Endothelial cell of umbilical vein (primary cell): ENCODE results near the gene KYNU. TPM values are rescaled to one million over a fixed set of nuclear protein-coding genes. Genes with fewer than 3 reads are reported as not detected.

ENCODE experiments used
- BruUV-seq: library from RNA; stranded (reverse); fragments of 400-500 nt; replicated peaks from 2 replicates; lab custom pipeline; 2021; lab: Mats Ljungman, UMichigan
- CTCF ChIA-PET: fragments of 300-600, 350-600 bp; sonication (Branson Sonifier 250); formaldehyde crosslinking; loops from one replicate; lab custom pipeline; 2021; ENCODE audit warnings: antibody characterized with exemption, inconsistent platforms; lab: Charles Lee
- POLR2A ChIA-PET: fragments of 300-600, 350-600 bp; sonication (Branson Sonifier 250); formaldehyde crosslinking; loops from one replicate; lab custom pipeline; 2021; ENCODE audit warnings: antibody characterized with exemption, inconsistent platforms; lab: Charles Lee
- DNase-seq: peaks from one replicate; pipeline ENCODE4 v3.0.0-alpha.2; 2011; ENCODE audit warnings: low read depth, low spot score
- FAIRE-seq: peaks from 2 replicates; lab custom pipeline; 2011; peaks lifted over from hg19 to GRCh38; lab: Jason Lieb, UNC
- H2AFZ ChIP-seq: 2 replicates; pipeline ENCODE4 v1.6.0; 2012; ENCODE audit warnings: low read depth, low read length, control low read depth, inconsistent platforms
- H3K27ac ChIP-seq: 2 replicates; pipeline ENCODE4 v1.5.1; 2011; ENCODE audit warnings: low read depth, mild to moderate bottlenecking, control low read depth, low read length, moderate library complexity; ENCODE audit not compliant: insufficient read depth
- H3K27me3 ChIP-seq, 2 experiments: 2 replicates each; pipeline versions ENCODE4 v1.6.0 to v1.6.1; 2011; ENCODE audit warnings: low read length in 2 of 2, mixed read lengths in 1 of 2; ENCODE audit not compliant: control insufficient read depth in 2 of 2, insufficient read depth in 2 of 2
- H3K36me3 ChIP-seq, 2 experiments: 2 replicates in 1 of 2; 3 replicates in 1 of 2; pipeline ENCODE4 v1.5.1; 2011; ENCODE audit warnings: low read length in 2 of 2, mild to moderate bottlenecking in 1 of 2, moderate library complexity in 1 of 2; ENCODE audit not compliant: control insufficient read depth in 2 of 2, insufficient read depth in 2 of 2; ENCODE audit errors: extremely low read depth in 1 of 2
- H3K4me1 ChIP-seq: 3 replicates; pipeline ENCODE4 v1.5.1; 2011; ENCODE audit warnings: mild to moderate bottlenecking, low read length; ENCODE audit not compliant: control insufficient read depth, insufficient read depth; ENCODE audit errors: extremely low read depth
- H3K4me2 ChIP-seq: 2 replicates; pipeline ENCODE4 v1.6.1; 2011; ENCODE audit warnings: low read length, control low read depth, mixed read lengths; ENCODE audit not compliant: insufficient read depth
- H3K4me3 ChIP-seq, 3 experiments: fragments of 200-600 bp in 1 of 3; sonication (generic), shearing (Covaris generic) in 1 of 3; replicated peaks in 1 of 3; 2 replicates each; pipeline ENCODE4 v1.5.1; 2011 to 2016; ENCODE audit warnings: control low read depth in 3 of 3, low read length in 3 of 3, mild to moderate bottlenecking in 2 of 3, inconsistent platforms in 1 of 3, low read depth in 1 of 3, moderate library complexity in 1 of 3; ENCODE audit not compliant: insufficient read depth in 1 of 3
- H3K79me2 ChIP-seq: 2 replicates; pipeline ENCODE4 v1.6.0; 2012; ENCODE audit warnings: low read length, inconsistent platforms; ENCODE audit not compliant: control insufficient read depth, insufficient read depth
- H3K9ac ChIP-seq: replicated peaks from 2 replicates; pipeline ENCODE3; 2011; ENCODE audit warnings: low read length, control low read depth; ENCODE audit not compliant: insufficient read depth; ENCODE audit errors: extremely low read depth
- H3K9me1 ChIP-seq: replicated peaks from 3 replicates; pipeline ENCODE4 v1.6.0; 2011; ENCODE audit warnings: mild to moderate bottlenecking, low read length; ENCODE audit not compliant: control insufficient read depth, insufficient read depth; ENCODE audit errors: extremely low read depth
- H3K9me3 ChIP-seq: replicated peaks from 2 replicates; pipeline ENCODE4 v1.5.1; 2012; ENCODE audit warnings: low read length, inconsistent platforms; ENCODE audit not compliant: control insufficient read depth, insufficient read depth
- H4K20me1 ChIP-seq: replicated peaks from 2 replicates; pipeline ENCODE3; 2011; ENCODE audit warnings: mild to moderate bottlenecking, low read length; ENCODE audit not compliant: control insufficient read depth, insufficient read depth; ENCODE audit errors: extremely low read depth
- EZH2 ChIP-seq: IDR thresholded peaks from 2 replicates; pipeline ENCODE4 v1.6.1; 2012; ENCODE audit warnings: borderline replicate concordance, low read depth, mild to moderate bottlenecking, moderate library complexity, low read length, inconsistent platforms; ENCODE audit not compliant: severe bottlenecking
- FOS ChIP-seq: IDR thresholded peaks from 2 replicates; pipeline ENCODE4 v1.6.1; 2011; ENCODE audit warnings: mild to moderate bottlenecking, low read length, moderate library complexity, borderline replicate concordance; ENCODE audit not compliant: insufficient read depth
- GATA2 ChIP-seq: IDR thresholded peaks from 2 replicates; pipeline ENCODE4 v1.7.0; 2011; ENCODE audit warnings: low read depth, mild to moderate bottlenecking, moderate library complexity, mixed read lengths, low read length; ENCODE audit not compliant: insufficient read length, insufficient read depth
- JUN ChIP-seq: IDR thresholded peaks from 2 replicates; pipeline ENCODE4 v1.6.1; 2011; ENCODE audit warnings: borderline replicate concordance, low read depth; ENCODE audit not compliant: insufficient read length, insufficient read depth
- MAX ChIP-seq: IDR thresholded peaks from 2 replicates; pipeline ENCODE4 v1.6.1; 2011; ENCODE audit not compliant: insufficient read depth, insufficient read length
- MYC ChIP-seq: IDR thresholded peaks from one replicate; pipeline ENCODE4 v1.6.1; 2011; ENCODE audit warnings: mild to moderate bottlenecking, low read depth, low read length
- POLR2A ChIP-seq: IDR thresholded peaks from 2 replicates; pipeline ENCODE4 v1.6.1; 2012; ENCODE audit warnings: low read depth, mild to moderate bottlenecking, control low read depth, low read length
- POLR2AphosphoS5 ChIP-seq: IDR thresholded peaks from 2 replicates; pipeline ENCODE4 v1.6.1; 2012; ENCODE audit warnings: low read depth, mild to moderate bottlenecking, control low read depth, low read length, moderate library complexity; ENCODE audit not compliant: insufficient read depth
- dilution Hi-C: fragments of 300-500 bp; cut with MboI; formaldehyde crosslinking; loops from one replicate; pipeline ENCODE4 v1.15.0; 2019; ENCODE audit warnings: low sequenced_read_pairs; ENCODE audit not compliant: extremely low pct_ligation_motif_present
- intact Hi-C: fragments of 100-400 bp; cut with micrococcal nuclease; formaldehyde crosslinking; loops from one replicate; pipeline ENCODE4 v1.10.0; 2022
- polyA plus RNA-seq, 4 experiments: library from polyadenylated mRNA; depleted of rRNA in 3 of 4; stranded (reverse) in 3 of 4; unstranded in 1 of 4; fragments of >200 nt; gene quantifications; 2 replicates each; pipeline versions ENCODE4 v1.2.1 to v1.2.3, GENCODE V29; 2011 to 2012; ENCODE audit warnings: missing spikeins in 1 of 4
- total RNA-seq: library from RNA; stranded (reverse); gene quantifications from 2 replicates; pipeline ENCODE4 v1.2.3, GENCODE V29; 2021
- TF ChIP-seq, protein P1 (sequence below), 2 donors: IDR thresholded peaks; 1 replicate in 1 of 2; 2 replicates in 1 of 2; pipeline ENCODE4 v1.5.1; 2011; ENCODE audit warnings: low read length in 2 of 2, mild to moderate bottlenecking in 2 of 2, moderate library complexity in 2 of 2, control low read depth in 1 of 2, inconsistent platforms in 1 of 2, low read depth in 1 of 2; ENCODE audit not compliant: insufficient read depth in 1 of 2; ENCODE audit errors: extremely low read depth in 1 of 2

The KYNU gene
- total and polyA plus RNA-seq, 2 donors (not counting 3 experiments of a cell fraction or from before 2014, with no cell fraction given) = 0.04 TPM; not detected in 1

- Histone ChIP-seq H3K36me3 (no peaks in the 10 kb centered on the region), H3K27me3 (no peaks in the 10 kb centered on the region), H3K4me1 (no peaks in the 10 kb centered on the region), H3K27ac (no peak overlapping the region), H3K4me2 (no peak overlapping the region), H2AFZ (no peak overlapping the region), H3K4me3 (no peak overlapping the region), H3K9me3 (no peaks in the 10 kb centered on the region), H3K9me1 (no peaks in the 10 kb centered on the region), H3K9ac (no peak overlapping the region), H3K79me2 (no peaks in the 10 kb centered on the region), H4K20me1 (no peaks in the 10 kb centered on the region)
- CTCF ChIA-PET = no interaction called here
- TF ChIP-seq GATA2 (no peak), MYC (no peak), EZH2 (no peak), POLR2AphosphoS5 (no peak), FOS (no peak)
- TF ChIP-seq, protein P1, sequence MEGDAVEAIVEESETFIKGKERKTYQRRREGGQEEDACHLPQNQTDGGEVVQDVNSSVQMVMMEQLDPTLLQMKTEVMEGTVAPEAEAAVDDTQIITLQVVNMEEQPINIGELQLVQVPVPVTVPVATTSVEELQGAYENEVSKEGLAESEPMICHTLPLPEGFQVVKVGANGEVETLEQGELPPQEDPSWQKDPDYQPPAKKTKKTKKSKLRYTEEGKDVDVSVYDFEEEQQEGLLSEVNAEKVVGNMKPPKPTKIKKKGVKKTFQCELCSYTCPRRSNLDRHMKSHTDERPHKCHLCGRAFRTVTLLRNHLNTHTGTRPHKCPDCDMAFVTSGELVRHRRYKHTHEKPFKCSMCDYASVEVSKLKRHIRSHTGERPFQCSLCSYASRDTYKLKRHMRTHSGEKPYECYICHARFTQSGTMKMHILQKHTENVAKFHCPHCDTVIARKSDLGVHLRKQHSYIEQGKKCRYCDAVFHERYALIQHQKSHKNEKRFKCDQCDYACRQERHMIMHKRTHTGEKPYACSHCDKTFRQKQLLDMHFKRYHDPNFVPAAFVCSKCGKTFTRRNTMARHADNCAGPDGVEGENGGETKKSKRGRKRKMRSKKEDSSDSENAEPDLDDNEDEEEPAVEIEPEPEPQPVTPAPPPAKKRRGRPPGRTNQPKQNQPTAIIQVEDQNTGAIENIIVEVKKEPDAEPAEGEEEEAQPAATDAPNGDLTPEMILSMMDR (IDR thresholded peaks at IDR 0.05; ENCODE audit: extremely low read depth in 1 of 2, insufficient read depth in 1 of 2, low read depth in 1 of 2, low read length in 2 of 2) = no peak
- no TSS peak for BruUV-seq
- POLR2A ChIA-PET = no interaction called here
- intact Hi-C loops = no loop called here
- no peak for FAIRE-seq
- dilution Hi-C loops = no loop called here
- no peak for DNase-seq
These were observed 15.8 kb downstream of the KYNU start for GRCh38 chr2:142893241-142893640.

DNA sequence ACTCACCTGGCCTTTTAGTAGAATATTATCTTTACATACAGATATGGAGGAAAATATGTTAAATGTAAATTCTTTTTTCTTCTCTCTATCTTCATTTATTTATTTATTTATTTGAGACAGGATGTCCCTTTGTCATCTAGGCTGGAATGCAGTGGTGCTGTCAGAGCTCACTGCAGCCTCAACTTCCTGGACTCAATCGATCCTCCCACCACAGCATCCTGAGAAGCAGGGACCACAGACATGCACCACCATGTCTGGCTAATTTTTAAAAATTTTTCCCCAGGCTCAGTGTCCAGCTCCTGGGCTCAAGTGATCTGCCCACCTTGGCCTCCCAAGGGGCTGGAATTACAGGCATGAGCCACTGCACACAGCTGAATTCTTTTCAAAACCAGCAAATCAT is 20.3 kb downstream of the KYNU start:
- Histone ChIP-seq H2AFZ (no peak overlapping the region), H3K4me3 (no peak overlapping the region), H3K27ac (no peak overlapping the region), H3K9ac (no peak overlapping the region), H4K20me1 (no peaks in the 10 kb centered on the region), H3K9me3 (no peaks in the 10 kb centered on the region), H3K27me3 (no peaks in the 10 kb centered on the region), H3K9me1 (no peaks in the 10 kb centered on the region), H3K36me3 (no peaks in the 10 kb centered on the region), H3K4me1 (no peaks in the 10 kb centered on the region), H3K79me2 (no peaks in the 10 kb centered on the region), H3K4me2 (no peak overlapping the region)
- DNase-seq = no peak
- BruUV-seq = no TSS peak
- dilution Hi-C loops = no loop called here
- TF ChIP-seq JUN (no peak), MYC (no peak), GATA2 (no peak), POLR2AphosphoS5 (no peak), MAX (no peak), POLR2A (no peak), FOS (no peak), EZH2 (no peak)
- TF ChIP-seq, protein P1 (IDR thresholded peaks at IDR 0.05; ENCODE audit: extremely low read depth in 1 of 2, insufficient read depth in 1 of 2, low read depth in 1 of 2, low read length in 2 of 2) = no peak
- intact Hi-C loops = no loop called here
- CTCF ChIA-PET = interaction anchor here (1.0 to 1.6 kb wide), 2 partner anchors 10 to 325 kb away, joined by 3 to 5 read pairs; no protein-coding TSS in a partner anchor
- FAIRE-seq = no peak
- POLR2A ChIA-PET = no interaction called here
